Measurements from ENCODE around the gene MPO.

DNA sequence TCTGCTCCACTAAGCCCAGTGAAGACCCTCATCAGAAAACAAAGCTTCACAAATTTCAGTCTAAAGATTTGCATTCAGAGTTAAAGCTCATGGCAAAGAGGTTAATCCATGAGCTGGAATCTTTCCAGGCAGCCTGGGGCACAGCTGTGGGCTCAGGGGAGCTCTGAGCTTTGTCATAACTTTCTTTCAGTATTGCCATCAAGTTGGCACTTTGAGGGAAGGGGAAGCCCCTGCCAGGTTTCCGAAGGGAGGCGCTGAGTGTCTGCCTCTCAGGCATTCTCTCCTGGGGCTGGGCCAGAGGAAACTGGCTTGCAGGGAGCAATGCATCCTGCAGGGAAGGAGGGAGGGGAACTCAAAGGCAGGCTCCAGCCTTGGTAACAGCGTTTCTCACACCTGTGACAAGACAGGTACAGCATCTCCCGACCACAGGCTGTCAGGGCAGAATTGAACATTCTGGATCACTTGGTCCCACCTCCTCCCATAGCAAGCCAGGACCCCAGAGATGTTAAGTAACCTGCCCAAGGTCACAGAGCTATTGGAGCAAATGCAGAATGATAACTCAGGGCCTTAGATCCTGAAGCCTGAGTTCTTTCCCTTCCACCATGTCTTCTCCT lies 38.5 kb downstream of the MPO start:
- TF ChIP-seq ESRRG (CRISPR knock-in tag; IDR thresholded peaks at IDR 0.05) (no peak), CSDC2 (CRISPR knock-in tag; IDR thresholded peaks at IDR 0.05) (no peak), ZFP3 (CRISPR knock-in tag; IDR thresholded peaks at IDR 0.05) (no peak)
- TF ChIP-seq, protein P1, sequence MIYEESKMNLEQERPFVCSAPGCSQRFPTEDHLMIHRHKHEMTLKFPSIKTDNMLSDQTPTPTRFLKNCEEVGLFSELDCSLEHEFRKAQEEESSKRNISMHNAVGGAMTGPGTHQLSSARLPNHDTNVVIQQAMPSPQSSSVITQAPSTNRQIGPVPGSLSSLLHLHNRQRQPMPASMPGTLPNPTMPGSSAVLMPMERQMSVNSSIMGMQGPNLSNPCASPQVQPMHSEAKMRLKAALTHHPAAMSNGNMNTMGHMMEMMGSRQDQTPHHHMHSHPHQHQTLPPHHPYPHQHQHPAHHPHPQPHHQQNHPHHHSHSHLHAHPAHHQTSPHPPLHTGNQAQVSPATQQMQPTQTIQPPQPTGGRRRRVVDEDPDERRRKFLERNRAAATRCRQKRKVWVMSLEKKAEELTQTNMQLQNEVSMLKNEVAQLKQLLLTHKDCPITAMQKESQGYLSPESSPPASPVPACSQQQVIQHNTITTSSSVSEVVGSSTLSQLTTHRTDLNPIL (CRISPR knock-in tag; IDR thresholded peaks at IDR 0.05; ENCODE audit: low read depth), result no peak
- TF ChIP-seq, protein P2, sequence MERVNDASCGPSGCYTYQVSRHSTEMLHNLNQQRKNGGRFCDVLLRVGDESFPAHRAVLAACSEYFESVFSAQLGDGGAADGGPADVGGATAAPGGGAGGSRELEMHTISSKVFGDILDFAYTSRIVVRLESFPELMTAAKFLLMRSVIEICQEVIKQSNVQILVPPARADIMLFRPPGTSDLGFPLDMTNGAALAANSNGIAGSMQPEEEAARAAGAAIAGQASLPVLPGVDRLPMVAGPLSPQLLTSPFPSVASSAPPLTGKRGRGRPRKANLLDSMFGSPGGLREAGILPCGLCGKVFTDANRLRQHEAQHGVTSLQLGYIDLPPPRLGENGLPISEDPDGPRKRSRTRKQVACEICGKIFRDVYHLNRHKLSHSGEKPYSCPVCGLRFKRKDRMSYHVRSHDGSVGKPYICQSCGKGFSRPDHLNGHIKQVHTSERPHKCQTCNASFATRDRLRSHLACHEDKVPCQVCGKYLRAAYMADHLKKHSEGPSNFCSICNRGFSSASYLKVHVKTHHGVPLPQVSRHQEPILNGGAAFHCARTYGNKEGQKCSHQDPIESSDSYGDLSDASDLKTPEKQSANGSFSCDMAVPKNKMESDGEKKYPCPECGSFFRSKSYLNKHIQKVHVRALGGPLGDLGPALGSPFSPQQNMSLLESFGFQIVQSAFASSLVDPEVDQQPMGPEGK (CRISPR knock-in tag; IDR thresholded peaks at IDR 0.05; ENCODE audit: borderline replicate concordance), result no peak

All from SK-N-SH treated with all-trans-retinoic acid at 6 μM for 48 hours (cell line).